Endodermal cell (in vitro differentiated cells): ENCODE results near the gene ATP5PB. TPM values are rescaled to one million over a fixed set of nuclear protein-coding genes. Genes with fewer than 3 reads are reported as not detected.

Experiments
- DNase-seq: peaks from one replicate; pipeline ENCODE4 v3.0.0-alpha.2; 2017
- H3K27ac ChIP-seq: 2 replicates; pipeline ENCODE4 v1.5.1; 2013; ENCODE audit warnings: mild to moderate bottlenecking, low read depth, low read length, moderate library complexity
- H3K27me3 ChIP-seq: 2 replicates; pipeline ENCODE4 v1.6.1; 2013; ENCODE audit warnings: mild to moderate bottlenecking, low read length, moderate library complexity; ENCODE audit not compliant: insufficient read depth, control insufficient read depth, poor library complexity, severe bottlenecking
- H3K36me3 ChIP-seq: 2 replicates; pipeline ENCODE4 v1.7.0; 2013; ENCODE audit warnings: mild to moderate bottlenecking, low read length, moderate library complexity; ENCODE audit not compliant: control insufficient read depth, insufficient read depth
- H3K4me1 ChIP-seq: one replicate; pipeline ENCODE4 v1.7.0; 2013; ENCODE audit warnings: low read length; ENCODE audit not compliant: control insufficient read depth, insufficient read depth
- H3K4me3 ChIP-seq: 2 replicates; pipeline ENCODE4 v1.5.1; 2013; ENCODE audit warnings: mild to moderate bottlenecking, low read length, moderate library complexity
- H3K9ac ChIP-seq: 2 replicates; pipeline ENCODE4 v1.6.1; 2013; ENCODE audit warnings: mild to moderate bottlenecking, low read length, moderate library complexity; ENCODE audit not compliant: poor library complexity, severe bottlenecking; ENCODE audit errors: extremely low read depth
- H3K9me3 ChIP-seq: 2 replicates; pipeline ENCODE4 v1.6.1; 2013; ENCODE audit warnings: mild to moderate bottlenecking, low read length, moderate library complexity; ENCODE audit not compliant: control insufficient read depth
- H3K27ac Mint-ChIP-seq: 2 replicates; pipeline ENCODE4 v1.8.0; 2020; ENCODE audit warnings: mixed read lengths
- H3K27me3 Mint-ChIP-seq: 2 replicates; pipeline ENCODE4 v1.8.0; 2021; ENCODE audit warnings: mild to moderate bottlenecking, mixed read lengths; ENCODE audit not compliant: insufficient read depth
- H3K36me3 Mint-ChIP-seq: 2 replicates; pipeline ENCODE4 v1.8.0; 2020; ENCODE audit warnings: low read depth, mixed read lengths
- H3K4me1 Mint-ChIP-seq: 2 replicates; pipeline ENCODE4 v1.8.0; 2020; ENCODE audit warnings: mixed read lengths
- H3K4me3 Mint-ChIP-seq: 2 replicates; pipeline ENCODE4 v1.8.0; 2020; ENCODE audit warnings: mild to moderate bottlenecking, moderate library complexity, mixed read lengths
- H3K9me3 Mint-ChIP-seq: 2 replicates; pipeline ENCODE4 v1.8.0; 2020; ENCODE audit warnings: mild to moderate bottlenecking, mixed read lengths
- WGBS, 2 experiments: methylation state at CpG; one replicate each; pipeline versions ENCODE4 v1.1.5 to v1.1.7; 2013; ENCODE audit warnings: missing lambda C conversion rate in 2 of 2, mixed read lengths in 1 of 2; ENCODE audit not compliant: insufficient coverage in 1 of 2, insufficient read length in 1 of 2; 5-methylcytosine and 5-hydroxymethylcytosine counted together
- total RNA-seq, 2 donors: library from RNA; stranded (reverse); fragmentation: NEBNext Ultra II Directional in 1 of 2; extraction: Animal tissue kit (Norgen Biotek cat#: 25700) in 1 of 2; gene quantifications; 2 replicates in 1 of 2; 3 replicates in 1 of 2; pipeline ENCODE4 v1.2.1, GENCODE V29; 2021
- TF ChIP-seq, protein P1 (sequence below): fragments of 200-600 bp; sonication (generic); conservative IDR thresholded peaks from 2 replicates; pipeline ENCODE4 v1.5.0; 2021; ENCODE audit warnings: antibody characterized with exemption, mild to moderate bottlenecking

Gene ATP5PB
- total RNA-seq, 2 donors from 2014 or later: 165 to 181 TPM

DNA sequence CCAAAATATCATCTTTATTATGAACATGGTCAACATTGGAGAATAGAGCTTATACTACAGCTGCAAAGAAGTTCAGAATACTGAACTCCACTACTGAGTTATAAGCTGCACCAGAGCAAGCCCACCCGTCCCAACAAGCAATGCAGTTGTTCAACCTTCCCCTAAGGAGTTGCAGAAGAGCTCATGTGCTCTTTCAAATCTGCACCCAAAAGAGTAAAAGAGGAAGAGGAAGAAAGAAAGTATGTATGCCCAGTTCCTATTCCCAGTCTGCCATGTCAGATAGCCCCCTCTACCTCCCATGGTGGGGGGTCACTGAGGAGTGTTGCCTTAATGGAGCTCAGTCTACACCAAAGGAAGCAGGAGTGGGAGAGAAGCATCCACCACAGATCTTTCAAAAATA, 31.4 kb downstream of the ATP5PB start:
- no peak overlapping the region for H3K27ac Mint-ChIP-seq

DNA sequence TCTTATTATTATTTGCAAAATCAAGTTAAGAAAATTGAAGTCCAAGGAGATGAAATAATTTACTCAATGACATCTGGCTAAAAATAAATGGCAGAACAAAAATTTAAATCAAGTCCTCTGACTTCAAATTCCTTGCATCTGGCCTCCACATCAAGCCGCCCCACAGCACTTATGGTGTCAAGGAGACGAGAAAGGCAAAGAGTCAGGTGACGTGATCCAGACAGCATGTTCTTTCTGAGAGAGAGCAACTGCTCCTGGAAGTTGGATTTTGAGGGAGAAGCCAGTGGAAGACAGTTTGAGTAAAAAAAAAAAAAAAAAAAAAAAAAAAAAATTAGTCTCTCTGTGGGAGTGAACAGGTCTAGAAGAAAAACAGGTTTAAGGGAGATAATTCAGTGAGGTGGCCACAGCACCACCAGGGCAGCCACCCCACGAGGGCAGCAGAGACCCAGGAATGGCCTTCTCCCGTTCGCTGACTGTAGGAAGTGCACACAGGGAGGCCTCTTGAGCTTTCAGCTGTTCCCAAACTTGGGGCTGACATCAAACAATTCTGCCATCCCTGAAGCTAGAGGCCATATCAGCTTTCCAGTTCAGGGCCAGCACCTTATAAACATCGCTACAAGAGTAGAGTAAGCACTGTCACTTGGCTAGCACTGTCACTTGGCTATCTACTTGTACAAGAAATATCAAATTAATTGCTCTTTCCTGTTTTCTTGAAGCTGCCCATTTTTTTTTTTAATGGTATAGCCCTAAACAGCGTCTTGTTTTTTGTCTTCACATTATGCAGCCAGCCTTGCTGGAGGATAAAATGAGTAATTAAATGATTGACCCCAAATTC, 32.3 kb downstream of the ATP5PB start:
- Histone ChIP-seq H3K27me3 (no peaks in the 10 kb centered on the region), H3K9ac (no peak overlapping the region), H3K4me1 (no peaks in the 10 kb centered on the region), H3K9me3 (no peaks in the 10 kb centered on the region), H3K27ac (no peak overlapping the region), H3K4me3 (no peak overlapping the region), H3K36me3 (no peaks in the 10 kb centered on the region)
- DNase-seq: peak; percentile 92
- no peaks in the 10 kb centered on the region for H3K9me3 Mint-ChIP-seq
- H3K4me1 Mint-ChIP-seq: no peaks in the 10 kb centered on the region
- H3K4me3 Mint-ChIP-seq: no peak overlapping the region
- H3K36me3 Mint-ChIP-seq: no peaks in the 10 kb centered on the region
- TF ChIP-seq, protein P1, sequence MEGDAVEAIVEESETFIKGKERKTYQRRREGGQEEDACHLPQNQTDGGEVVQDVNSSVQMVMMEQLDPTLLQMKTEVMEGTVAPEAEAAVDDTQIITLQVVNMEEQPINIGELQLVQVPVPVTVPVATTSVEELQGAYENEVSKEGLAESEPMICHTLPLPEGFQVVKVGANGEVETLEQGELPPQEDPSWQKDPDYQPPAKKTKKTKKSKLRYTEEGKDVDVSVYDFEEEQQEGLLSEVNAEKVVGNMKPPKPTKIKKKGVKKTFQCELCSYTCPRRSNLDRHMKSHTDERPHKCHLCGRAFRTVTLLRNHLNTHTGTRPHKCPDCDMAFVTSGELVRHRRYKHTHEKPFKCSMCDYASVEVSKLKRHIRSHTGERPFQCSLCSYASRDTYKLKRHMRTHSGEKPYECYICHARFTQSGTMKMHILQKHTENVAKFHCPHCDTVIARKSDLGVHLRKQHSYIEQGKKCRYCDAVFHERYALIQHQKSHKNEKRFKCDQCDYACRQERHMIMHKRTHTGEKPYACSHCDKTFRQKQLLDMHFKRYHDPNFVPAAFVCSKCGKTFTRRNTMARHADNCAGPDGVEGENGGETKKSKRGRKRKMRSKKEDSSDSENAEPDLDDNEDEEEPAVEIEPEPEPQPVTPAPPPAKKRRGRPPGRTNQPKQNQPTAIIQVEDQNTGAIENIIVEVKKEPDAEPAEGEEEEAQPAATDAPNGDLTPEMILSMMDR: peak; percentile 92
- no peak overlapping the region for H3K27ac Mint-ChIP-seq
- WGBS, 2 experiments: 51 to 62% methylated on average over 7 to 8 of the region's 8 CpGs
- no peaks in the 10 kb centered on the region for H3K27me3 Mint-ChIP-seq

More for the DNA sequence above, 31.4 kb downstream of the ATP5PB start:
- Mint-ChIP-seq H3K9me3 (no peaks in the 10 kb centered on the region), H3K27me3 (no peaks in the 10 kb centered on the region), H3K36me3 (no peaks in the 10 kb centered on the region), H3K4me3 (no peak overlapping the region), H3K4me1 (no peaks in the 10 kb centered on the region)
- no peak overlapping the region for H3K4me3 ChIP-seq
- TF ChIP-seq, protein P1: no peak
- H3K9me3 ChIP-seq: no peaks in the 10 kb centered on the region
- no peak for DNase-seq
- H3K36me3 ChIP-seq: no peaks in the 10 kb centered on the region
- 86% methylated on average over 1 of the region's 1 CpG; no CpG with 5 or more reads in 1 of the 2 experiments for WGBS, 2 experiments
- H3K4me1 ChIP-seq: no peaks in the 10 kb centered on the region
- H3K27me3 ChIP-seq: no peaks in the 10 kb centered on the region
- no peak overlapping the region for H3K9ac ChIP-seq
- H3K27ac ChIP-seq: no peak overlapping the region

DNA sequence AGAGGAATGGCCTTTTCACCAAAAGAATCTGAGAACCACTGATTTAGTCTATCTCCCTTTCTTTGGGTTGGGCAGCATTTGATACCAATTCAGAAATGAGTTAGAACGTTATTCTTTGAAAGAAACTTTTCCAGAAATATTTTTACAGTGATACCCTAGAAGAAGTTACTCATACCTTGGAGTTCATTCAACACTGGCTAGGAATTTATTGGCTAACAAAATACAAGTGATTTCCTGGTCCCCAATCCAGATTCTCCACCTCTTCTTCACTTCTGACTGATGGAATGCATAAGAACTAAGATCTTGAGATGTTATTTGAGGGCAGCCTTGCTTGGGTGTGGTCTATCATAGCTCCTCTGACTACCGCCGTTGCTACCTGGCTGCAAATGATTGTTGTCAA, 33.9 kb downstream of the ATP5PB start:
- Mint-ChIP-seq H3K27me3 (peaks cover 4% of the 10 kb centered on the region), H3K4me1 (no peaks in the 10 kb centered on the region), H3K27ac (no peak overlapping the region), H3K4me3 (no peak overlapping the region), H3K36me3 (no peaks in the 10 kb centered on the region), H3K9me3 (no peaks in the 10 kb centered on the region)
- TF ChIP-seq, protein P1: no peak
- no peaks in the 10 kb centered on the region for H3K4me1 ChIP-seq
- H3K4me3 ChIP-seq: no peak overlapping the region
- no peaks in the 10 kb centered on the region for H3K36me3 ChIP-seq
- DNase-seq: no peak
- H3K9me3 ChIP-seq: no peaks in the 10 kb centered on the region
- H3K27ac ChIP-seq: no peak overlapping the region
- H3K27me3 ChIP-seq: no peaks in the 10 kb centered on the region
- H3K9ac ChIP-seq: no peak overlapping the region
- 79 to 100% methylated on average over 1 to 3 of the region's 3 CpGs for WGBS, 2 experiments
